Lower lobe of right lung (tissue), 2 donors: ENCODE results near the gene SUMO1. TPM values are rescaled to one million over a fixed set of nuclear protein-coding genes. Genes with fewer than 3 reads are reported as not detected.

Experiments
- ATAC-seq, 2 donors: fragments of 200-7000 bp; cut with Tn5 transposase; one replicate each; pipeline ENCODE4 v1.9.1; 2020 to 2022; ENCODE audit warnings: mild to moderate bottlenecking in 2 of 2, moderate library complexity in 2 of 2
- DNase-seq: peaks from one replicate; pipeline ENCODE4 v3.0.0-alpha.2; 2020
- H3K27ac ChIP-seq: fragments of 200-600 bp; one replicate; pipeline ENCODE4 v1.8.0; 2022
- H3K27me3 ChIP-seq: fragments of 200-600 bp; one replicate; pipeline ENCODE4 v1.8.0; 2022; ENCODE audit warnings: low read depth
- H3K36me3 ChIP-seq: fragments of 200-600 bp; one replicate; pipeline ENCODE4 v1.8.0; 2022; ENCODE audit warnings: mild to moderate bottlenecking
- H3K4me1 ChIP-seq: fragments of 200-600 bp; one replicate; pipeline ENCODE4 v1.8.0; 2022
- H3K4me3 ChIP-seq: fragments of 200-600 bp; one replicate; pipeline ENCODE4 v1.8.0; 2022; ENCODE audit warnings: mild to moderate bottlenecking
- H3K9me3 ChIP-seq: fragments of 200-600 bp; one replicate; pipeline ENCODE4 v1.8.0; 2022
- intact Hi-C: fragments of 100-400 bp; cut with DNase I; formaldehyde crosslinking; loops from one replicate; pipeline ENCODE4 v1.11.0; 2022
- total RNA-seq: library from RNA; stranded (reverse); fragmentation: NEBNext Ultra II Directional; extraction: Animal tissue kit (Norgen Biotek cat#: 25700); gene quantifications from one replicate; pipeline ENCODE4 v1.2.1, GENCODE V29; 2021
- TF ChIP-seq, protein P1 (sequence below): fragments of 200-600 bp; IDR thresholded peaks from one replicate; pipeline ENCODE4 v1.8.0; 2022; ENCODE audit warnings: antibody characterized with exemption, mild to moderate bottlenecking
- donor health status: DM: no; HTN: yes; CAD: no; lungs with severe emphysema.

Gene SUMO1
- total RNA-seq, 1 donor from 2014 or later = 70.1 TPM

DNA sequence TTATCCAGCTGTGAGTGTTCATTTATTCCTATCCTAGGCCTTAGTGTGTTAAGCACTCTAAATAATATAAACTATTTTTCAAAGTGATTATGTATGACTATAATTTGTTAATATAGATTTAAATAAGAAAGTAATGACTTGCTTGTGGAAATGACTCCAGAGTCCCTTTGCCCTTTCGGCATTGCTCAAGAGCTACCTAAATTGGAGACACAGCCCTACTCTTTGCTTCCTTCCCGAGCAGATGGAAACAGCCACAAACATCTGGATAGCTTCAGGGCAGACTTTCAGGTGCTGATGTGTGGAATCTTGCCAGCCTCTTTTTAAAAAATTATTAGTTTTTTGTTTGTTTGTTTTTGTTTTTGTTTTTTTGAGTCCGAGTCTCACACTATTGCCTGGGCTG, 44.0 kb downstream of the SUMO1 start:
- H3K36me3 ChIP-seq = no peaks in the 10 kb centered on the region

DNA sequence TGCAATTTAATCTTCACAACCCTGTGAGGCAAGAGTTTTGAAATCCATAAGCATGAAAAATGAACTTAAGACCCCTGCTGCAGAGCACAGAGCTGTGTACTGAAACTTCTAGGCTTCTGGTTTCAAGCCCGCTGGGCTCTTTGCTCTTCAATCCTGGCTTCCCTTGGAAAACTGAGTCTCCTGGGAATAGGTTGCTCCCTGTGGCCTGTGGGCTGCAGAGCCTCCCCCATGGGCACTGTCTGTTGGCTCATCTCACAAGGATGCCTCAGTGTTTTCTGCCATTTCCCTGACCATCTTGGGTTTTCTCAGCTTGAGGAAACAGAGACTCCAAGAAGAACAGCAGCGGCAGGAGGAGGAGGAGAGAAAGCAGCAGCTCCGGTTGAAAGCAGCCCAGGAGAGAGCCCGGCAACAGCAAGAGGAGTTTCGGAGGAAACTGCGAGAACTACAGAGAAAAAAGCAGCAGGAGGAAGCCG, 44.5 kb downstream of the SUMO1 start:
- H3K27ac ChIP-seq = no peak overlapping the region
- ATAC-seq (no peak), DNase-seq (no peak)

More for the DNA sequence above, 44.0 kb downstream of the SUMO1 start:
- TF ChIP-seq, protein P1, sequence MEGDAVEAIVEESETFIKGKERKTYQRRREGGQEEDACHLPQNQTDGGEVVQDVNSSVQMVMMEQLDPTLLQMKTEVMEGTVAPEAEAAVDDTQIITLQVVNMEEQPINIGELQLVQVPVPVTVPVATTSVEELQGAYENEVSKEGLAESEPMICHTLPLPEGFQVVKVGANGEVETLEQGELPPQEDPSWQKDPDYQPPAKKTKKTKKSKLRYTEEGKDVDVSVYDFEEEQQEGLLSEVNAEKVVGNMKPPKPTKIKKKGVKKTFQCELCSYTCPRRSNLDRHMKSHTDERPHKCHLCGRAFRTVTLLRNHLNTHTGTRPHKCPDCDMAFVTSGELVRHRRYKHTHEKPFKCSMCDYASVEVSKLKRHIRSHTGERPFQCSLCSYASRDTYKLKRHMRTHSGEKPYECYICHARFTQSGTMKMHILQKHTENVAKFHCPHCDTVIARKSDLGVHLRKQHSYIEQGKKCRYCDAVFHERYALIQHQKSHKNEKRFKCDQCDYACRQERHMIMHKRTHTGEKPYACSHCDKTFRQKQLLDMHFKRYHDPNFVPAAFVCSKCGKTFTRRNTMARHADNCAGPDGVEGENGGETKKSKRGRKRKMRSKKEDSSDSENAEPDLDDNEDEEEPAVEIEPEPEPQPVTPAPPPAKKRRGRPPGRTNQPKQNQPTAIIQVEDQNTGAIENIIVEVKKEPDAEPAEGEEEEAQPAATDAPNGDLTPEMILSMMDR = no peak
- Histone ChIP-seq H3K9me3 (no peaks in the 10 kb centered on the region), H3K27me3 (no peaks in the 10 kb centered on the region), H3K4me3 (no peak overlapping the region), H3K4me1 (no peaks in the 10 kb centered on the region), H3K27ac (no peak overlapping the region)
- DNase-seq (no peak), ATAC-seq (no peak)
- intact Hi-C loops = no loop called here

DNA sequence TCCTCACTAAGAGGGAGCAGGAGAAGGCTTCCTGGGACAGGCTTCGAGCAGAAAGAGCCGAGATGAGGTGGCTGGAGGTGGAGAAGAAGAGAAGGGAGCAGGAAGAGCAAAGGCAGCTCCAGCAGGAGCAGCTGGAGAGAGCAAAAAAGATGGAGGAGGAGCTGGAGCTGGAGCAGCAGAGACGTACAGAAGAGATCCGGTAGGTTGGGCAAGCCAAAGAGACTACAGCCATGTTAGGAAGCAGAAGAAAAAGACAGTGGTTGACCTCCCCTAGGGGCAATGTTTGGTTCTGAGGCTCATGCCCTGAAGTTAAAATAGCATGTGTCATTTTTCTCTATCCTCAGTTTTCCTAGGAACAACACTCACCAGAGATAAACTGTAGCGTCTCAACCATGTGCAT, 45.1 kb downstream of the SUMO1 start:
- intact Hi-C loops = no loop called here
- TF ChIP-seq, protein P1 = no peak

More for the DNA sequence above, 44.5 kb downstream of the SUMO1 start:
- TF ChIP-seq, protein P1 = no peak
- H3K9me3 ChIP-seq = no peaks in the 10 kb centered on the region
- no peak overlapping the region for H3K4me3 ChIP-seq
- no peaks in the 10 kb centered on the region for H3K4me1 ChIP-seq
- intact Hi-C loops = no loop called here
- no peaks in the 10 kb centered on the region for H3K36me3 ChIP-seq
- no peaks in the 10 kb centered on the region for H3K27me3 ChIP-seq

DNA sequence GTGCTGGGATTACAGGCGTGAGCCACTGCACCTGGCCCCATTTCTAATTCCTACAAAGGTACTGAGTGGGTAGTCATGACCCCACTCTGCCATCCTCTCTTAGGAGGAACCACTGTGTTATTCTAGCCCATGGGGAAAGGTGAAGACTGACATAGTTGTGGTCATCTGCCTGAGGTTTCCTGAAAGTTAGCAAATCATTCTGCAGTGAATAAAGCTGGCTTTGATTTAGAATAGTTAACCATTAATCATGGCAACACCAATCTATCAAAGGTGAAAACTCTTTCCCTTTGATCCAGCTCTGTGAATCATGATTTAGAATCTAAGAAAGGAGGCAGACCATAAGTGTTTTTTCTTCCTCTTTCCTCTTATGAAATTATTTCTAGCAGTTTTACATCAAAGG, 50.8 kb downstream of the SUMO1 start:
- ATAC-seq (no peak), DNase-seq (no peak)
- Histone ChIP-seq H3K9me3 (no peaks in the 10 kb centered on the region), H3K27me3 (no peaks in the 10 kb centered on the region), H3K4me3 (no peak overlapping the region), H3K27ac (no peak overlapping the region), H3K4me1 (no peaks in the 10 kb centered on the region), H3K36me3 (no peaks in the 10 kb centered on the region)
- intact Hi-C loops = no loop called here
- TF ChIP-seq, protein P1 = no peak

More for the DNA sequence above, 45.1 kb downstream of the SUMO1 start:
- ATAC-seq (no peak), DNase-seq (no peak)
- Histone ChIP-seq H3K36me3 (no peaks in the 10 kb centered on the region), H3K27me3 (no peaks in the 10 kb centered on the region), H3K27ac (no peak overlapping the region), H3K9me3 (no peaks in the 10 kb centered on the region), H3K4me1 (no peaks in the 10 kb centered on the region), H3K4me3 (no peak overlapping the region)

DNA sequence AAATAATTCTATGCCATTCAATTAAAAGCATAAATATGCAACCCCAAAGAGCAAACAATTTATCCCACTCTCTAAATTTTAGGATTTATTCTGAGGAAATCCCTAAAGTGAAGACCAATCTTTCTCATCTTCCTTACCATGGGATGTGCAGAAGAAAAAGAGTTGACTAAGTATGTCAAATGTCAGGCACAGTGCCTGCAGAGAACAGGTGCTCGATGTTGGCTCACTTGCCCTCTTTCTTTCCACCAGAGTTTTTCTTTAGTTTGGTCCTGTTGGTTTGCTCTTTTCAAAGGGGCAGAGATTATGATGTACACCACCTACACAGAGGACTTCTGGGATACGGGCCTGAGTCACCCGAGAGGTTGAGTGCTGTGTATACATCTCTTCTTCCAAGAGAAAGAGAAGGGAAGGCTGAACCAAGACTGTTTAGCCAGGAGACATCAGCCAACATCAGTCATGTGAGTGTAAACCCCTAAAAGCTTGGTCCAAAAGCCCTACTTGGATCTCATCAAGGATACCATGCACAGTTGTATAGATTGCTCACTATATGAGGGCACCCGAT, 51.7 kb downstream of the SUMO1 start:
- intact Hi-C loops = no loop called here
- no peak for DNase-seq
- ATAC-seq = no peak
- H3K9me3 ChIP-seq = no peaks in the 10 kb centered on the region
- no peak overlapping the region for H3K27ac ChIP-seq
- H3K36me3 ChIP-seq = no peaks in the 10 kb centered on the region
- H3K27me3 ChIP-seq = no peaks in the 10 kb centered on the region
- no peaks in the 10 kb centered on the region for H3K4me1 ChIP-seq
- TF ChIP-seq, protein P1 = no peak
- H3K4me3 ChIP-seq = no peak overlapping the region
